OCI-M1 (cell line): ENCODE data around the gene TEF.
"Not testable (repeated sequence)": the region's sequence is repeated elsewhere in the genome, so short reads cannot be mapped to it uniquely, and the experiment has no call there.

Experiments used
- DNase-seq: peaks from one replicate; lab custom pipeline; 2025; lab: John Stamatoyannopoulos, UW

TEF gene

GRCh38 chr22:41429232-41429950, 47.6 kb downstream of the TEF start:
- no peak for DNase-seq

DNA sequence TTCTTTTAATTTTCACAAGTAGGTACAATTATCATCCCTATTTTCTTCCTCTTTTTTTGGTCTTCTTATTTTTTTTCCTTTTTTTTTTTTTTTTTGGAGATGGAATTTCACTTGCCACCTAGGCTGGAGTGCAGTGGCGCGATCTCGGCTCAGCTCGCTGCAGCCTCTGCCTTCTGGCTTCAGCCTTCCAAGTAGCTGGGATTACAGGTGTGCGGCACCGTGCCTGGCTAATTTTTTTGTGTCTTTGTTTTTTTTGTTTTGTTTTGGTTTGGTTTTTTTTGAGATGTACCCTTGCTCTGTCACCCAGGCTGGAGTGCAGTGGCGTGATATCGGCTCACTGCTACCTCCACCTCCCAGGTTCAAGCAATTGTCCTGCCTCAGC, 48.2 kb downstream of the TEF start:
- no peak for DNase-seq

- no peak for DNase-seq
Observed at GRCh38 chr22:41431656-41432055, 49.9 kb downstream of the TEF start.

- not testable (repeated sequence) for DNase-seq
Observed at GRCh38 chr22:41433480-41433879, 51.7 kb downstream of the TEF start.

DNA sequence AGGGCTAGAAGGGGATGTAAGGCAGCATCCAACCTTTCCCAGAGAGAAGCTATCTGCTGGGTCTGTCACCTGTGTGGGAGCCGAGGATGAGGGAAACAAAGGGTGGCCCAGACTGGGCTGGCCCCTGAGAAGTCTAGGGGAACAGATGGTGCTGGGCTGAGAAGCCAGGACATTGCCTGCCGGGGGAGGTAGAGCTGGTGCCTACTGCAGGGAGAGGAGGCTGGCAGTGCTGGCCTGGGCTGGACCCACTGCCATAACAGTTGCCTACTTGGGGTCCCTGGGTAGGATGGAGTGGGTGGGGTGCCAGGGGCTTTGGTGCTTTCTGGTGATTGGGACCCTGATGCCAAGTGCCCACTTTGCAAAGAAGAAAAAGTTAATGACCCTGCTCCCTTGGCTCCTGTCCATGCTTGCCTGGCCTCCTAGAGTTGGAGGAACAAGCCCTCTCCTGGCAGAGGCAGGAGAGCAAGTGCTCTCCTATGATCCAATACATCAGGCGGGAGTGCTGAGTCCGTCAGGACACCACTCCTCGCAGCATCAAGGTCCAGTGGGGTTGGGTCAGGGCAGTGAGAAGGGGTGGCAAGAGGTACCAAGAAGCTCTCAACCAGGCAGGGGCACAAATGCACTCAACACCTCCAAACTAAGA, 52.7 kb downstream of the TEF start:
- not testable (repeated sequence) for DNase-seq

- DNase-seq = no peak
Observed at GRCh38 chr22:41435560-41435959, 53.8 kb downstream of the TEF start.

DNA sequence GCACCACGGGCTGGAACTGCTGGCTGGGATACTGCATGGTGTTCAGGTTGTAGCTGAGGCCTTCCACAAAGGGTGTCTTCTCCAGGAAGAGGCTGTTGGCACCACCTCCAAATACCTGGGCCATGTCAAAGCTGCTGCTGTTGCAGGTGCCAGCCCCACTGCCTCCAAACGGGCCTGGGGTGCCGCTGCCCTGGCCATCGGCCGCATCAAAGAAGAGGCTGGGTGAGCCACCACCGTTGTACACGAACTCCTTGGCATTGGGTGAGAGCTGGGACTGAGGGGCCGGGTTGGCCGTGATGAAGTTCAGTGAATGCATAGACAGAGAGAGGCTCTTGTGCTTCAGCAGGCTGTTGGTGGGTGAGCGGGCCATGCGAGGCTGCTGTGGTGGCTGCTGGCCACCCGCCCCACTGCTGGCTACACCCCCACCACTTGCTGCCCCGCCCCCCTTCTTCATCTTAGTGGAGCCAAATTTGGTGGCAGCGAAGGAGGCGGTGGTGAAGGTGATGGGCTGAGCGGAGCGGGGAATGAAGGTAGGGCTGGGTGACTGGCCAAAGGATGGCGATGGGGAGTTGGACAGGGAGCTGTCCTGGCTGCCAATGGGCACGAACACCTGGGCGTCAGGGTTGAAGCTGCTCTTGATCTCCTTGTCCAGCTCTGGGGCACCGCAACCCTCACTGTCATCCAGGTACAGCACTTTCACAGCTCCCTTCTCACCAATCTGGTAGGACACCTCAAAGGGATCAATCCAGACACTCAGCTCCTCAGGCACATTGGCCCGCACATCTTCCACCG, 54.8 kb downstream of the TEF start:
- DNase-seq = no peak

GRCh38 chr22:41437198-41437597, 55.5 kb downstream of the TEF start:
- no peak for DNase-seq

DNA sequence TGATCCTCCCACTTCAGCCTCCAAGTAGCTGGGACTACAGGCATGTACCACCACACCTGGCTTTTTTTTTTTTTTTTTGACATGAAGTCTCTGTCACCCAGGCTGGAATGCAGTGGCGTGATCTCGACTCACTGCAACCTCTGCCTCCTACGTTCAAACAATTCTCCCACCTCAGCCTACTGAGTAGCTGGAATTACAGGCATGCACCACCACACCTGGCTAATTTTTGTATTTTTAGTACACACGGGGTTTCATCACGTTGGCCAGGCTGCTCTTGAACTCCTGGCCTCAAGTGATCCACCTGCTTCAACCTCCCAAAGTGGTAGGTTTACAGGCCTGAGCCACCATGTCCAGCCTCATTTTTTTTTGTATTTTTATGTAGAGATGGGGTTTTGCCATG, 58.8 kb downstream of the TEF start:
- not testable (repeated sequence) for DNase-seq

DNA sequence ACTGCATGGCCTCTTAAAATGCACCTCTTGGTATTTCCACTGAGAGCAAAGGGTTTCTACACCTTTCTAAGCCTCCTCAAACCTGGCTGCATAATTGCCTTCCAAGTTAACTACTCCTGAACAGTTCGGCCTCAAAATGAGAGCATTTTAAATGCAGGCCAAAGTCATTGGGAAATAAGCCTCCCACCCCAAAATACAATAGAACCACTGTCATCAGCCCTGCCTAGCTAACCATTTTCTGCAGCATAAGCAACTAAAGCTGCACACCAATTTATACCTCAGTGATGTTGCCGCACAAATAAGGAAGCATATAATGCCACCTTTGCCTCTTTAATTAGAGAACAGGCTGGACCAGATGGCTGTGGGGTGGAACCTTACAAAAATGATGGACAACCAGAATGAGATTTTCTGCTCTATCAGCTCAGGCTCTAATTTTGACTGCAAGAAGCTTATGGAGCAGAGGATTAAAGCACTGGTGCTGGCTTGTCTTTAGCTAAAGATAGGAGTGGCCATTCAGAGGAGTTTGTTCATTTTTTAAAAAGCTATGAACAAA, 60.6 kb downstream of the TEF start:
- no peak for DNase-seq

- DNase-seq = peak; percentile 98
Observed at GRCh38 chr22:41444360-41445128, 62.8 kb downstream of the TEF start.

GRCh38 chr22:41445129-41446056, 63.7 kb downstream of the TEF start:
- DNase-seq = peak; percentile 62

DNA sequence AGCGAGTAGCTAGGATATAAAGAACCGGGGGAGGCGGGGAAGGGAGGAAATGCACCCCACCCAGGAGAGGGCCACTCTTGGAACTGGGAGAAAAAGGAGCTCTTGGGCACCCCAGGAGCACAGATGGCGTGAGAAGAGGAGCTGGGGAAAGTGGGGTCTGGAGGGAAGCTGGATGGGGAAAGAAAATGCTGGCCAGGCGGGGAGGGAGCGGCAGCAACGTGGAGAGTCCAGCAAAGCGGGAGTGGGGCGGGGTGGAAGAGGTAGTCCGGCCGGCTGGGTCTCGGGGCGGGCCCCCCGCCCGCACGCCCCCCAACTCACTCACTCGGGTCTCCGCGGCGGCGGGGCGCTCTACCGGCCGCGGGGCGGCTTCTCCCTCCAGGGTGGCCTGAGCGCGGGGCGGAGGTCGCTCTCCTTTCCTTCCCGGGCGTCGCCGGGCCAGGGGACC, 64.3 kb downstream of the TEF start:
- DNase-seq = peak; percentile 52

DNA sequence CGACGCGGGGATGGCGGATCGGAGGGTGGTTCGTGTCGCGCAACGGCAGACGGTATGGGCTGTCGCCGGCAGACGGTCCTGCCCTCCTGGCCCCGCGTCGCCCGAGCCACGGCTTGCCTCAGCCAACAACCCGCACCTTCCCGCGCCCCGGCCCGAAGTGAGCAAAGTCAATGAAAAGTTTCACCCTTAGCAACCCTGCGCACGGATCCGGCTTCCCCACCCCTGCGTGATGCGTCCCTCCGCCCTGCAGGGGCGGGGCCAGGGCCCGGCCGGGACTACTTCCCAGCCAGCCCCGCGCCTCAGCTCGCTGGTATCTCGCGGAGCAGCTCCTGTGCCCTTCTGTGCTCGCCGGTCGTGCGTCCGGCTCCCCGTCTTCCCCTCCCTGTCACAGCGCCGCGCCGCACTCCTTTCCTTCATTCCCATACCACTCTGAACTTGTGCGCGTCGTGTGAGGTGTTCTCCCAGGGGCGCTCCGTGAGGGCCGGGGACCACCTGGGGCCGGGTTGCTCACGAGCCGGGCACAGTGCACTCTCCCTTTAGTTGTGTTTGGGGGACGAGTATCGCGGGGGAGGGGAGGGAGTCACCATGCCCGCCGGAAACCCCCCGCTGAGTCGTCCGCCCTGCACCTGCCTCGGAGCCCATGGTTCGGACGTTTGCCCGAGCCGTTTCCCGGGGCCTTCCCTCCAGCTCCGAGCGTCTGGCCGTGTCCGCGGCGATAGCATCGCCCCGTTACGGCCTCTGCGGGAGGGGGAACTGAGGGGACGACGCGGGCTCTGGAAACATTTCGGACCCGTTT, 65.1 kb downstream of the TEF start, which contains the start of gene TOB2:
Gene TOB2, minus strand, starts transcription at position 163 of the 796 bp plus-strand sequence. CDS start 9,456 bp downstream, outside the sequence.
- DNase-seq = peak; percentile 97

GRCh38 chr22:41447435-41448188, 65.9 kb downstream of the TEF start:
- DNase-seq = peak; percentile 82

DNA sequence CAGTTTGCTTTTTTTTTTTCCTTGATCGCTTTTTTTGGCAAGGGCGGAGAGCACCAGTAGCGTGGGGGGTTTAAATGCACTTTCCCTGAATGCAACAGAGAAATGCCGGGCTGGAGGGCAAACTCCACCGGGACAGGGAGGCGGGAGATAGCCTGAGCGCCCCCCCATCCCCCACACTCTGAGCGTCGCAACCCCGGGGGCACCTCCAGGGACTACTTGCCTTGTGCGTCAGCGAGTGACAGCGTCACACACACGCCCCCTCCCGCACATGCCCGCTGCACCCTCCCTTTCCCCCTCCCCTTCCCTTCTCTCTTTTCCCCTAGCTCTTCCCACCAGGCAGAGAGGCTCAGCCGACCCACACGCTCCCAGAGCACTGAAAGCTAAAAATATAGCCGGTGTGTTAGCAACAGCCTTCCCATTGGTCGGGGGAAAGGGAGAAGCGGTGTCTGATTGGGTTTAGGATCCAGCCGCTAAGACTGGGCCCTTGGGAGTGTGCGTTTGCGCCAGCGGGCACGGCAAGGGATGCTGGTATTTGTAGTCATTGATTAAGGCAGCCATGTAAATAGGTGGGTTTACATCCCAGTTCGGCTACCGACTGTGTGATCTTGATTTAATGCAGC, 66.6 kb downstream of the TEF start:
- DNase-seq = peak; percentile 99
